Prostate gland (tissue), 2 donors: ENCODE data around the gene SIDT2. TPM values are rescaled to one million over a fixed set of nuclear protein-coding genes. Genes with fewer than 3 reads are reported as not detected.

Experiments
- DNase-seq: peaks from one replicate; pipeline ENCODE4 v3.0.0-alpha.2; 2019; ENCODE audit warnings: low spot score
- H3K27ac ChIP-seq, 2 donors: fragments of 200-600 bp; sonication (generic); 2 replicates each; pipeline ENCODE4 v1.5.1; 2017 to 2019
- H3K27me3 ChIP-seq: fragments of 200-600 bp; sonication (generic); replicated peaks from 2 replicates; pipeline ENCODE4 v1.5.1; 2019; ENCODE audit not compliant: insufficient read depth
- H3K36me3 ChIP-seq, 2 donors: fragments of 200-600 bp; sonication (generic); 1 replicate in 1 of 2; 2 replicates in 1 of 2; pipeline versions ENCODE4 v1.5.1 to v1.8.1; 2017 to 2019
- H3K4me1 ChIP-seq: fragments of 200-600 bp; sonication (generic); replicated peaks from 2 replicates; pipeline ENCODE4 v1.5.1; 2019
- H3K4me3 ChIP-seq, 2 donors: fragments of 200-600 bp; sonication (generic); 2 replicates each; pipeline ENCODE4 v1.5.1; 2017 to 2019
- H3K9me3 ChIP-seq: fragments of 200-600 bp; sonication (generic); 2 replicates; pipeline ENCODE4 v1.5.1; 2017
- CTCF ChIP-seq, 4 experiments: fragments of 200-600 bp in 2 of 4; fragments of 450-650 bp in 2 of 4; sonication (generic) in 2 of 4; IDR thresholded peaks; 1 replicate in 3 of 4; 2 replicates in 1 of 4; pipeline ENCODE4 v1.5.1; 2016 to 2019; ENCODE audit warnings: antibody characterized with exemption in 4 of 4, mild to moderate bottlenecking in 2 of 4, moderate library complexity in 2 of 4
- POLR2A ChIP-seq: fragments of 450-650 bp; IDR thresholded peaks from one replicate; pipeline ENCODE4 v1.6.1; 2016; ENCODE audit warnings: antibody characterized with exemption, mild to moderate bottlenecking
- POLR2AphosphoS5 ChIP-seq: sonication (generic); formaldehyde crosslinking; IDR thresholded peaks from one replicate; pipeline ENCODE4 v1.6.1; 2017; ENCODE audit warnings: antibody characterized with exemption
- WGBS: methylation state at CpG from one replicate; pipeline ENCODE4 v1.1.5; 2018; 5-methylcytosine and 5-hydroxymethylcytosine counted together
- intact Hi-C: fragments of 100-400 bp; cut with DNase I; formaldehyde crosslinking; loops from one replicate; pipeline ENCODE4 v1.14.2; 2022
- total RNA-seq, 2 donors: library from RNA; depleted of rRNA; stranded (reverse); fragments of >200 nt; gene quantifications; one replicate each; pipeline ENCODE4 v1.1.0, GENCODE V29; 2016

The SIDT2 gene
- total RNA-seq, 2 donors from 2014 or later = 69.5 to 144 TPM

- Histone ChIP-seq H3K27me3 (no peaks in the 10 kb centered on the region), H3K36me3 (peaks cover 3 to 11% of the 10 kb centered on the region in 2 donors), H3K9me3 (no peaks in the 10 kb centered on the region), H3K4me1 (peaks cover 10% of the 10 kb centered on the region), H3K27ac (peak overlapping the region; percentile 82 to 83), H3K4me3 (peak overlapping the region; percentile 34 to 36)
- TF ChIP-seq POLR2AphosphoS5 (no peak), POLR2A (no peak), CTCF (IDR thresholded peaks at IDR 0.05) (no peak)
- intact Hi-C loops = no loop called here
- 69% methylated on average over 12 of the region's 12 CpGs for WGBS
- DNase-seq = no peak
Measured at GRCh38 chr11:117200813-117201657, 22.5 kb downstream of the SIDT2 start.

GRCh38 chr11:117201658-117202305, 23.2 kb downstream of the SIDT2 start:
- Histone ChIP-seq H3K9me3 (no peaks in the 10 kb centered on the region), H3K4me1 (peaks cover 10% of the 10 kb centered on the region), H3K4me3 (peak overlapping the region; percentile 34 to 36), H3K27ac (peak overlapping the region; percentile 82 to 83), H3K27me3 (no peaks in the 10 kb centered on the region), H3K36me3 (peaks cover 3 to 10% of the 10 kb centered on the region in 2 donors)
- no peak for DNase-seq
- WGBS = 61% methylated on average over 13 of the region's 14 CpGs
- TF ChIP-seq POLR2AphosphoS5 (no peak), CTCF (IDR thresholded peaks at IDR 0.05) (no peak), POLR2A (no peak)
- intact Hi-C loops = no loop called here

- peaks cover 10% of the 10 kb centered on the region for H3K4me1 ChIP-seq
- H3K27ac ChIP-seq = peak overlapping the region; percentile 82 to 83
- intact Hi-C loops = no loop called here
- DNase-seq = no peak
- peaks cover 3 to 10% of the 10 kb centered on the region in 2 donors for H3K36me3 ChIP-seq
- no peaks in the 10 kb centered on the region for H3K9me3 ChIP-seq
- TF ChIP-seq CTCF (IDR thresholded peaks at IDR 0.05) (no peak), POLR2A (no peak), POLR2AphosphoS5 (no peak)
- H3K4me3 ChIP-seq = peak overlapping the region; percentile 34 to 36
- WGBS = 73% methylated on average over 7 of the region's 7 CpGs
- no peaks in the 10 kb centered on the region for H3K27me3 ChIP-seq
Measured at GRCh38 chr11:117202386-117203068, 24.0 kb downstream of the SIDT2 start.

GRCh38 chr11:117203069-117203407, 24.5 kb downstream of the SIDT2 start:
- Histone ChIP-seq H3K36me3 (peaks cover 3 to 10% of the 10 kb centered on the region in 2 donors), H3K27me3 (no peaks in the 10 kb centered on the region), H3K4me1 (peaks cover 5% of the 10 kb centered on the region), H3K4me3 (peak overlapping the region; percentile 34 to 36), H3K27ac (peak overlapping the region; percentile 82 to 83), H3K9me3 (no peaks in the 10 kb centered on the region)
- intact Hi-C loops = no loop called here
- WGBS = 91% methylated on average over 10 of the region's 10 CpGs
- no peak for TF ChIP-seq POLR2AphosphoS5
- TF ChIP-seq CTCF (IDR thresholded peaks at IDR 0.05) = no peak
- no peak for TF ChIP-seq POLR2A
- DNase-seq = no peak
